HepG2 (cell line): ENCODE measurements around the gene RAB11FIP5. TPM values are rescaled to one million over a fixed set of nuclear protein-coding genes. Genes with fewer than 3 reads are reported as not detected.
A peak's percentile ranks its signal among the peaks of the same experiment; 100 is the strongest.

ENCODE experiments used
- ARNT ChIP-seq: fragments of 450-650 bp; IDR thresholded peaks from 2 replicates; pipeline ENCODE4 v1.6.1; 2017
- DMTF1 ChIP-seq: sonication (generic); formaldehyde crosslinking; IDR thresholded peaks from 2 replicates; pipeline ENCODE4 v1.4.0; 2020; ENCODE audit warnings: mild to moderate bottlenecking, missing genetic modification reagents
- ETV5 ChIP-seq: IDR thresholded peaks from 2 replicates; pipeline ENCODE4 v1.6.1; 2018; ENCODE audit warnings: missing biosample characterization, missing genetic modification reagents, inconsistent platforms, borderline replicate concordance
- FLYWCH1 ChIP-seq: sonication (generic); formaldehyde crosslinking; IDR thresholded peaks from 2 replicates; pipeline ENCODE4 v1.8.1; 2023; ENCODE audit warnings: mild to moderate bottlenecking, missing genetic modification reagents
- GPN1 ChIP-seq: sonication (generic); formaldehyde crosslinking; IDR thresholded peaks from 2 replicates; pipeline ENCODE4 v1.5.1; 2020; ENCODE audit warnings: missing genetic modification reagents, borderline replicate concordance
- HOXA5 ChIP-seq: sonication (generic); formaldehyde crosslinking; IDR thresholded peaks from 2 replicates; pipeline ENCODE4 v1.4.0; 2020; ENCODE audit warnings: missing genetic modification reagents
- KDM3A ChIP-seq: IDR thresholded peaks from 2 replicates; pipeline ENCODE4 v1.6.1; 2018; ENCODE audit warnings: low read depth, missing compliant biosample characterization
- NR1H2 ChIP-seq: sonication (generic); formaldehyde crosslinking; IDR thresholded peaks from 2 replicates; pipeline ENCODE4 v1.8.1; 2022; ENCODE audit warnings: low read depth, missing genetic modification reagents, borderline replicate concordance
- POLR2A ChIP-seq, 2 experiments: IDR thresholded peaks; 2 replicates each; pipeline ENCODE4 v1.6.1; 2011; ENCODE audit warnings: low read depth in 2 of 2, low read length in 2 of 2, mild to moderate bottlenecking in 1 of 2, moderate library complexity in 1 of 2; ENCODE audit not compliant: insufficient read depth in 1 of 2
- ZNF251 ChIP-seq: sonication (generic); formaldehyde crosslinking; IDR thresholded peaks from 2 replicates; pipeline ENCODE4 v1.9.0; 2021; ENCODE audit warnings: mild to moderate bottlenecking, missing genetic modification reagents
- ZNF546 ChIP-seq: sonication (generic); formaldehyde crosslinking; conservative IDR thresholded peaks from 2 replicates; pipeline ENCODE4 v1.8.1; 2023; ENCODE audit warnings: mild to moderate bottlenecking, missing genetic modification reagents
- ZNF589 ChIP-seq: sonication (generic); formaldehyde crosslinking; conservative IDR thresholded peaks from 2 replicates; pipeline ENCODE4 v1.8.0; 2022; ENCODE audit warnings: mild to moderate bottlenecking, moderate library complexity, missing genetic modification reagents
- ZNF607 ChIP-seq: sonication (generic); formaldehyde crosslinking; IDR thresholded peaks from 2 replicates; pipeline ENCODE4 v1.5.1; 2020; ENCODE audit warnings: missing genetic modification reagents, mild to moderate bottlenecking, borderline replicate concordance
- ZNF747 ChIP-seq: sonication (generic); formaldehyde crosslinking; IDR thresholded peaks from 2 replicates; pipeline ENCODE4 v1.8.1; 2023; ENCODE audit warnings: missing genetic modification reagents, mild to moderate bottlenecking, borderline replicate concordance
- ZNF773 ChIP-seq: sonication (generic); formaldehyde crosslinking; IDR thresholded peaks from 2 replicates; pipeline ENCODE4 v1.4.0; 2020; ENCODE audit warnings: missing genetic modification reagents, borderline replicate concordance
- ZNF879 ChIP-seq: sonication (generic); formaldehyde crosslinking; IDR thresholded peaks from 2 replicates; pipeline ENCODE4 v1.8.1; 2023; ENCODE audit warnings: missing genetic modification reagents
- polyA plus RNA-seq, 8 experiments: library from polyadenylated mRNA; depleted of rRNA in 3 of 8; stranded (reverse) in 7 of 8; unstranded in 1 of 8; fragments of >200 nt; fragmentation: Illumina TruSeq in 4 of 8; extraction: Trizol in 4 of 8; gene quantifications; 2 replicates each; pipeline versions ENCODE4 v1.2.1 to v1.2.3, GENCODE V29; 2011 to 2016; ENCODE audit warnings: low read depth in 4 of 8, missing spikeins in 1 of 8, mixed read lengths in 1 of 8; ENCODE audit not compliant: insufficient read depth in 1 of 8
- total RNA-seq, 5 experiments: library from RNA; depleted of rRNA; stranded (reverse); fragments of >200 nt; fragmentation: Illumina TruSeq; extraction: Trizol; gene quantifications; 2 replicates each; pipeline ENCODE4 v1.2.3, GENCODE V29; 2016; ENCODE audit warnings: low read depth in 1 of 5
- TF ChIP-seq, protein P1 (sequence below): IDR thresholded peaks from 2 replicates; pipeline ENCODE4 v1.6.1; 2018; ENCODE audit warnings: missing genetic modification reagents
- TF ChIP-seq, protein P2 (sequence below): sonication (generic); formaldehyde crosslinking; IDR thresholded peaks from 2 replicates; pipeline ENCODE4 v1.5.0; 2020; ENCODE audit warnings: missing genetic modification reagents
- TF ChIP-seq, protein P3 (sequence below): sonication (generic); formaldehyde crosslinking; IDR thresholded peaks from 2 replicates; pipeline ENCODE4 v1.5.1; 2020; ENCODE audit warnings: mild to moderate bottlenecking, missing genetic modification reagents, moderate library complexity
- TF ChIP-seq, protein P4 (sequence below): sonication (generic); formaldehyde crosslinking; IDR thresholded peaks from 2 replicates; pipeline ENCODE4 v1.5.0; 2020; ENCODE audit warnings: mild to moderate bottlenecking, missing genetic modification reagents

RAB11FIP5 gene
- total and polyA plus RNA-seq, 2 of the 13 experiments (the other 11 are each of a cell fraction or from before 2014, with no cell fraction given): 9.4 to 22.9 TPM

DNA sequence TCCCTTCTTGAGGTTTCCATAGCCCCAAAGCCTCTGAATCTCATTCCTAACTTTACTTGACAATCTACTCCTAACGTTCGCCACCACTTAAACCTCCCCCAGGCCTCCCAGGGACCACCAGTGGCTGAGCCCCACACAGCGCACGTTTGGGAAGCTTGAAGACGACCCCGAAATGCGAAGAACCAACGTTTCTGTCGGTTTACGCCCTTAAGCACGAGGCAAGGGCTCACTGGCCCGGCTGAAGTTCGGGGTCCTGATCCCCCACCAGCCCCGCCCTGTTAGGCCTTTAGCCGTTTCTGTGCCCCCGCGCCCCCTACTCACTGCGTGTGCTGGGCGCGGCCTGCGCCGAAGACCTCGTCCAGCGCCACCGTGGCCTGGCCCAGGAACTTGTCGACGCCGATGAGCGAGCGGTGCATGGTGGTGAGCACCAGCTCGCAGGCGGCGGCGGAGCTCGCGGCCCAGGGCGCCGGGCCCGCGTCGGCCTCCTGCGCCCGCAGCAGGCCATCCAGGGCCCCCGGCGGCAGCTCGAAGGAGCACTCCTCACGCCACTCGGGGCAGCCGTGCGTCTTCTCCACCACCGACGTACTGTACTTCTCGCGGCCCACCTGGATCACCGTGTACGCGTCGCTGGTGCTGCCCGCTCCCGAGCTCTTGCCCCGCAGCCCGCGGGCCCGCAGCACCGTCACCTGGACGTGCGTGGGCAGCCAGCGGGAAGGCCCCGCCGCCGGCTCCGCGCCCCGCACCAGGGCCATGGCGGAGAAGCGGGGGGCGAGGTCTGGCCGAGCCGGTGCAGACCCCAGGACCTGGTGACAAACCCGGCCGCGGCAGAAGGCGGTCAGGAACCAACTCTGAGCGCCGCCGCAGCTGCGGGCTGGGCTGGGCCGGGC lies 479 bp downstream of the RAB11FIP5 start (continued):
- TF ChIP-seq, protein P1, sequence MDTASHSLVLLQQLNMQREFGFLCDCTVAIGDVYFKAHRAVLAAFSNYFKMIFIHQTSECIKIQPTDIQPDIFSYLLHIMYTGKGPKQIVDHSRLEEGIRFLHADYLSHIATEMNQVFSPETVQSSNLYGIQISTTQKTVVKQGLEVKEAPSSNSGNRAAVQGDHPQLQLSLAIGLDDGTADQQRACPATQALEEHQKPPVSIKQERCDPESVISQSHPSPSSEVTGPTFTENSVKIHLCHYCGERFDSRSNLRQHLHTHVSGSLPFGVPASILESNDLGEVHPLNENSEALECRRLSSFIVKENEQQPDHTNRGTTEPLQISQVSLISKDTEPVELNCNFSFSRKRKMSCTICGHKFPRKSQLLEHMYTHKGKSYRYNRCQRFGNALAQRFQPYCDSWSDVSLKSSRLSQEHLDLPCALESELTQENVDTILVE (CRISPR knock-in tag): peak; percentile 54
- TF ChIP-seq ZNF546: no peak
- TF ChIP-seq NR1H2 (CRISPR knock-in tag): peak; percentile 55; the same call in 1 of the 2 replicates
- TF ChIP-seq ZNF747 (CRISPR knock-in tag): 0 out of 2 replicates have a peak, but pooled peaks have one; percentile 51
- TF ChIP-seq ZNF251 (CRISPR knock-in tag): 0 out of 2 replicates have a peak, but pooled peaks have one; percentile 60
- TF ChIP-seq ETV5 (CRISPR knock-in tag): no peak
- TF ChIP-seq, protein P2, sequence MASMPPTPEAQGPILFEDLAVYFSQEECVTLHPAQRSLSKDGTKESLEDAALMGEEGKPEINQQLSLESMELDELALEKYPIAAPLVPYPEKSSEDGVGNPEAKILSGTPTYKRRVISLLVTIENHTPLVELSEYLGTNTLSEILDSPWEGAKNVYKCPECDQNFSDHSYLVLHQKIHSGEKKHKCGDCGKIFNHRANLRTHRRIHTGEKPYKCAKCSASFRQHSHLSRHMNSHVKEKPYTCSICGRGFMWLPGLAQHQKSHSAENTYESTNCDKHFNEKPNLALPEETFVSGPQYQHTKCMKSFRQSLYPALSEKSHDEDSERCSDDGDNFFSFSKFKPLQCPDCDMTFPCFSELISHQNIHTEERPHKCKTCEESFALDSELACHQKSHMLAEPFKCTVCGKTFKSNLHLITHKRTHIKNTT (CRISPR knock-in tag): 0 out of 2 replicates have a peak, but pooled peaks have one; percentile 21
- peak; percentile 74; the same call in 1 of the 2 replicates for TF ChIP-seq ZNF773
- peak; percentile 41 for TF ChIP-seq HOXA5 (CRISPR knock-in tag)
- no peak for TF ChIP-seq ARNT
- peak; percentile 69 for TF ChIP-seq ZNF879 (CRISPR knock-in tag)
- TF ChIP-seq, protein P3, sequence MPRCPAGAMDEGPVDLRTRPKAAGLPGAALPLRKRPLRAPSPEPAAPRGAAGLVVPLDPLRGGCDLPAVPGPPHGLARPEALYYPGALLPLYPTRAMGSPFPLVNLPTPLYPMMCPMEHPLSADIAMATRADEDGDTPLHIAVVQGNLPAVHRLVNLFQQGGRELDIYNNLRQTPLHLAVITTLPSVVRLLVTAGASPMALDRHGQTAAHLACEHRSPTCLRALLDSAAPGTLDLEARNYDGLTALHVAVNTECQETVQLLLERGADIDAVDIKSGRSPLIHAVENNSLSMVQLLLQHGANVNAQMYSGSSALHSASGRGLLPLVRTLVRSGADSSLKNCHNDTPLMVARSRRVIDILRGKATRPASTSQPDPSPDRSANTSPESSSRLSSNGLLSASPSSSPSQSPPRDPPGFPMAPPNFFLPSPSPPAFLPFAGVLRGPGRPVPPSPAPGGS (CRISPR knock-in tag): peak; percentile 97
- no peak for TF ChIP-seq KDM3A (CRISPR knock-in tag)
- peak; percentile 89; the same call in 1 of the 2 replicates for TF ChIP-seq ZNF607 (CRISPR knock-in tag)
- TF ChIP-seq, protein P4, sequence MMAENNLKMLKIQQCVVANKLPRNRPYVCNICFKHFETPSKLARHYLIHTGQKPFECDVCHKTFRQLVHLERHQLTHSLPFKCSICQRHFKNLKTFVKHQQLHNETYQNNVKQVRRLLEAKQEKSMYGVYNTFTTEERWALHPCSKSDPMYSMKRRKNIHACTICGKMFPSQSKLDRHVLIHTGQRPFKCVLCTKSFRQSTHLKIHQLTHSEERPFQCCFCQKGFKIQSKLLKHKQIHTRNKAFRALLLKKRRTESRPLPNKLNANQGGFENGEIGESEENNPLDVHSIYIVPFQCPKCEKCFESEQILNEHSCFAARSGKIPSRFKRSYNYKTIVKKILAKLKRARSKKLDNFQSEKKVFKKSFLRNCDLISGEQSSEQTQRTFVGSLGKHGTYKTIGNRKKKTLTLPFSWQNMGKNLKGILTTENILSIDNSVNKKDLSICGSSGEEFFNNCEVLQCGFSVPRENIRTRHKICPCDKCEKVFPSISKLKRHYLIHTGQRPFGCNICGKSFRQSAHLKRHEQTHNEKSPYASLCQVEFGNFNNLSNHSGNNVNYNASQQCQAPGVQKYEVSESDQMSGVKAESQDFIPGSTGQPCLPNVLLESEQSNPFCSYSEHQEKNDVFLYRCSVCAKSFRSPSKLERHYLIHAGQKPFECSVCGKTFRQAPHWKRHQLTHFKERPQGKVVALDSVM (CRISPR knock-in tag): peak; percentile 70
- TF ChIP-seq ZNF589 (CRISPR knock-in tag): peak; percentile 82; the same call in 1 of the 2 replicates
- TF ChIP-seq FLYWCH1 (CRISPR knock-in tag): peak; percentile 92; the same call in 1 of the 2 replicates
- TF ChIP-seq DMTF1 (CRISPR knock-in tag): no peak
- no peak for TF ChIP-seq POLR2A (IDR thresholded peaks at IDR 0.05; ENCODE audit: insufficient read depth in 1 of 2, low read depth in 2 of 2, low read length in 2 of 2)
- no peak for TF ChIP-seq GPN1 (CRISPR knock-in tag)
